Measurements from ENCODE around the gene APOH. TPM values are rescaled to one million over a fixed set of nuclear protein-coding genes. Genes with fewer than 3 reads are reported as not detected.

Gene APOH
- polyA plus RNA-seq, 1 experiment, result not detected

GRCh38 chr17:66192378-66192687, 36.9 kb downstream of the APOH start:
- ChIA-PET CTCF (interaction anchor here (2.5 kb wide), 1 partner anchor 9 kb away, joined by 11 read pairs; no protein-coding TSS in a partner anchor), POLR2A (interaction anchor here (0.7 kb wide), 1 partner anchor 413 kb away, joined by 3 read pairs; no protein-coding TSS in a partner anchor)
- H3K27me3 ChIP-seq (ENCODE audit: control insufficient read depth, insufficient read depth, low read length), result no peaks in the 10 kb centered on the region
- peak overlapping the region; percentile 67 for H3K4me3 ChIP-seq (ENCODE audit: low read depth, low read length)
- TF ChIP-seq, protein P1, sequence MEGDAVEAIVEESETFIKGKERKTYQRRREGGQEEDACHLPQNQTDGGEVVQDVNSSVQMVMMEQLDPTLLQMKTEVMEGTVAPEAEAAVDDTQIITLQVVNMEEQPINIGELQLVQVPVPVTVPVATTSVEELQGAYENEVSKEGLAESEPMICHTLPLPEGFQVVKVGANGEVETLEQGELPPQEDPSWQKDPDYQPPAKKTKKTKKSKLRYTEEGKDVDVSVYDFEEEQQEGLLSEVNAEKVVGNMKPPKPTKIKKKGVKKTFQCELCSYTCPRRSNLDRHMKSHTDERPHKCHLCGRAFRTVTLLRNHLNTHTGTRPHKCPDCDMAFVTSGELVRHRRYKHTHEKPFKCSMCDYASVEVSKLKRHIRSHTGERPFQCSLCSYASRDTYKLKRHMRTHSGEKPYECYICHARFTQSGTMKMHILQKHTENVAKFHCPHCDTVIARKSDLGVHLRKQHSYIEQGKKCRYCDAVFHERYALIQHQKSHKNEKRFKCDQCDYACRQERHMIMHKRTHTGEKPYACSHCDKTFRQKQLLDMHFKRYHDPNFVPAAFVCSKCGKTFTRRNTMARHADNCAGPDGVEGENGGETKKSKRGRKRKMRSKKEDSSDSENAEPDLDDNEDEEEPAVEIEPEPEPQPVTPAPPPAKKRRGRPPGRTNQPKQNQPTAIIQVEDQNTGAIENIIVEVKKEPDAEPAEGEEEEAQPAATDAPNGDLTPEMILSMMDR (IDR thresholded peaks at IDR 0.05; ENCODE audit: insufficient read depth, low read depth, low read length), result no peak
- H3K36me3 ChIP-seq (ENCODE audit: control insufficient read depth, insufficient read depth, low read length), result no peaks in the 10 kb centered on the region
- DNase-seq (ENCODE audit: low read depth), result no peak

DNA sequence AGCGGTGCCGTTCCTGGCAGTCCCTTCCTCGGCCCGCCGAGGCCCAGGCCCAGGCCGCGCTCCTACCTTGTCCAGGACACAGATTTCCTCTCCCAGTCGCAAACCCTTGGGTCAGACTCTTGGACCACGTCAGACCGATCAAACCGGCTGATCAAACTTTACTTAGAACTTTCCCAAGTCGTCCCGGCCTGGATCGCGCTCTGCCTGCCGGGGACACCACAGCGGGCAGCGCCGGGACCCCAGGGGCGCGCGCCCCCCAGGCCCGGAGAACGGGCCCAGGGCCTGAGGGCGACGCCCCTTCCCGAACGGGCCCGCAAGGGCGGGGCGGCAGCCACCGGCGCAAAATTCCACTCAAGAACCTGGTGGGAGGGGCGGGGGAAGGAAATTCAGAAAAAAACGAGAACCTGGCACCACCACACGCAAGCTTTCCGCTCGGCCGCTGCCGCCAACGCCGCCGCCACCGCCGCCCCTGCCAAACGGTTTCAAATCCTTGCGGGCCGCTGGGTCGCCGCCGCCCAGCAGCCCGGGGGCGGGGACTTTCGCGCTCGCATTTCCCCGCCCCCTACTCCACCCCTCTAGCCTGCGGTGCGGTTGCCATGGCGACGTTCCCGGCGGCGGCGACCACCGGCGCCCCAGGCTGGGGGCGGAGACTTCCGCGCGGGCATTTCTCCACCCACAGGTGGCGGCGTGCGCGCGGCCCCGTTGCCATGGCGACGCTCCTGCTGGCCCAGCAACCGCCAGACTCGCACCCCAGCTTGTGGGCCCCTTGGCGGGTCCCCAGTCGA, 37.4 kb downstream of the APOH start, which contains the start of gene CEP112:
Gene CEP112, minus strand, starts transcription at position 541 of the 785 bp plus-strand sequence.
- H3K4me3 ChIP-seq (ENCODE audit: low read depth, low read length), result peak within 1 kb of the TSS; percentile 67
- POLR2A ChIA-PET, result interaction anchor here (0.7 kb wide), 1 partner anchor 413 kb away, joined by 3 read pairs; no protein-coding TSS in a partner anchor
- CTCF ChIA-PET, result interaction anchor here (2.5 kb wide), 1 partner anchor 9 kb away, joined by 11 read pairs; no protein-coding TSS in a partner anchor
- no peak for DNase-seq (ENCODE audit: low read depth)
- H3K27me3 ChIP-seq (ENCODE audit: control insufficient read depth, insufficient read depth, low read length), result no peaks in the 10 kb centered on the region
- TF ChIP-seq, protein P1 (IDR thresholded peaks at IDR 0.05; ENCODE audit: insufficient read depth, low read depth, low read length), result no peak
- H3K36me3 ChIP-seq (ENCODE audit: control insufficient read depth, insufficient read depth, low read length), result no peaks in the 10 kb centered on the region

DNA sequence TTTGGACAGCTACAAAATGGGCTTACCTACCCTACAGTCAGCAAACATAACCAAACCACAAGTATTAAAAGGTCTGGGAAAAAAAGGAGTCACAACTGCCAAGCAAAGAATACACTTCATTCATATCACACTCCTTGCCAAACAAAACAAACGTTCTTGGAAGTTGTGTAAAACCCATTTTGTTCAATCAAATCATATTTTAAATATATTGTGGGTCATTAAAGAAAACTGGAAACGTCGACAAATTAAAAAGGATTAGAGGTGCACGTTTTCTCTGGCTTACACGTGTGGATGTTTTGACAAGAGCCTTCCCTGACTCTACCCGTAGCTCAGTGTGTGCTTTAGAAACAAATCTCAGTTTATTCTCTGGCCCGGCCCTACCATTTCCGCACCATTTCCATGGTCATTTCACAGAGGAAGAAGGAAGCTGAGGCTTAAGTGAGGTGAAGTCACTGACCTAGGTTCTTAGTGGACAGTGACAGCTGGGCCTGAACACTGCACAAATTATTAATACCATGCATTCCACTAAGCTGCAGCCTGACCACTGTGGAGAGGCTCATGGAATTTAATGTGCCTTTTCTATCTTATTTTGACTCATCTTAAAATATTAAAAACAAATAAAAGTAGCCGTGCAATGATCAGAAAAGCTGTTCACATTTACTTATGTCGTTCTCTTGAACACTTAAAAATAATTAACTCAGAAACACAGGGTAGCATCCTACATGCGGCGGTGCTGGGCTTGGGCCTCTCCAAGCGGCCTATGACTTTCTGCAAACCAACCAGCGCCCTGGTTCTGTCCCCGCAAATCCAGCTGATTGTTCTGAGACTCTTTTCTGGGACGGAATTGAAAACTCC, 38.2 kb downstream of the APOH start:
- POLR2A ChIA-PET, result no interaction called here
- TF ChIP-seq, protein P1 (IDR thresholded peaks at IDR 0.05; ENCODE audit: insufficient read depth, low read depth, low read length), result no peak
- H3K36me3 ChIP-seq (ENCODE audit: control insufficient read depth, insufficient read depth, low read length), result no peaks in the 10 kb centered on the region
- CTCF ChIA-PET, result interaction anchor here (1.0 to 2.5 kb wide), 2 partner anchors 10 to 912 kb away, joined by 3 to 11 read pairs; no protein-coding TSS in a partner anchor
- H3K4me3 ChIP-seq (ENCODE audit: low read depth, low read length), result peak overlapping the region; percentile 67
- no peaks in the 10 kb centered on the region for H3K27me3 ChIP-seq (ENCODE audit: control insufficient read depth, insufficient read depth, low read length)
- DNase-seq (ENCODE audit: low read depth), result no peak

GRCh38 chr17:66187718-66188117, 41.5 kb downstream of the APOH start:
- TF ChIP-seq, protein P1 (IDR thresholded peaks at IDR 0.05; ENCODE audit: insufficient read depth, low read depth, low read length), result no peak
- ChIA-PET CTCF (no interaction called here), POLR2A (no interaction called here)
- DNase-seq (ENCODE audit: low read depth), result no peak
- Histone ChIP-seq H3K4me3 (ENCODE audit: low read depth, low read length) (no peak overlapping the region), H3K27me3 (ENCODE audit: control insufficient read depth, insufficient read depth, low read length) (no peaks in the 10 kb centered on the region), H3K36me3 (ENCODE audit: control insufficient read depth, insufficient read depth, low read length) (no peaks in the 10 kb centered on the region)

GRCh38 chr17:66185862-66186261, 43.4 kb downstream of the APOH start:
- H3K27me3 ChIP-seq (ENCODE audit: control insufficient read depth, insufficient read depth, low read length), result no peaks in the 10 kb centered on the region
- H3K4me3 ChIP-seq (ENCODE audit: low read depth, low read length), result no peak overlapping the region
- CTCF ChIA-PET, result interaction anchor here (0.8 to 1.3 kb wide), 2 partner anchors 21 to 488 kb away, joined by 3 read pairs; no protein-coding TSS in a partner anchor
- no peaks in the 10 kb centered on the region for H3K36me3 ChIP-seq (ENCODE audit: control insufficient read depth, insufficient read depth, low read length)
- POLR2A ChIA-PET, result interaction anchor here (0.6 kb wide), 1 partner anchor 462 kb away, joined by 3 read pairs; no protein-coding TSS in a partner anchor
- TF ChIP-seq, protein P1 (IDR thresholded peaks at IDR 0.05; ENCODE audit: insufficient read depth, low read depth, low read length), result no peak
- DNase-seq (ENCODE audit: low read depth), result no peak
